Epithelial cell of proximal tubule (primary cell): ENCODE data around the gene CDC37. TPM values are rescaled to one million over a fixed set of nuclear protein-coding genes. Genes with fewer than 3 reads are reported as not detected.
A peak's percentile ranks its signal among the peaks of the same experiment; 100 is the strongest.
"Not testable (repeated sequence)": the region's sequence is repeated elsewhere in the genome, so short reads cannot be mapped to it uniquely, and the experiment has no call there.

Experiments used
- DNase-seq: peaks from one replicate; pipeline ENCODE4 v3.0.0-alpha.2; 2011; ENCODE audit warnings: low read depth
- H3K4me3 ChIP-seq: 2 replicates; pipeline ENCODE4 v1.5.1; 2011; ENCODE audit warnings: low read depth, mild to moderate bottlenecking, low read length
- CTCF ChIP-seq: conservative IDR thresholded peaks from 2 replicates; pipeline ENCODE4 v1.5.1; 2012; ENCODE audit warnings: low read depth, mild to moderate bottlenecking, low read length
- total RNA-seq: library from RNA; depleted of rRNA; stranded (reverse); fragments of >200 nt; gene quantifications from 2 replicates; pipeline ENCODE4 v1.2.3, GENCODE V29; 2015

CDC37 gene
- total RNA-seq, 1 donor from 2014 or later: 155 TPM

DNA sequence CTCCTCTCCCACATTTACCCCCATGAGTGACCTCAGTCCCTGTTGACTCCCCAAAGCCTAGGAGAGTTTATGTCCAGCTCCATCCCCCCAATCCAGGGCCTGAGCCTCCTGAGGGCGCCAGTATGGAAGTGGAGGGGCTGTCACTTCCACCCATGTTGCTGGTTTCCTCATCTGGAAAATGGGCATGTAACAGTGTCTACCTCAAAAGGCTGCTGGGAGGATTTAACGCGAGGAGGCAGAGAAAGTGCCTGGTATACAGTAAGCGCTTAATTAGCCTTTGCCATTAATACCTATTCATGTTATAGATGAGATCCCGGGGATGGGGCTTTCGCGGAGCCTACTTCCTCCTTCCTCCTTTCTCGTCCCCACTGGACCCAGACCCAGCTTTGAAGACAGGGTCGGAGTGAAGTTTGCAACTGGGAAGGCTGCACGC, 23.4 kb downstream of the CDC37 start:
- no peak for DNase-seq
- H3K4me3 ChIP-seq: peak overlapping the region; percentile 90
- no peak for TF ChIP-seq CTCF

DNA sequence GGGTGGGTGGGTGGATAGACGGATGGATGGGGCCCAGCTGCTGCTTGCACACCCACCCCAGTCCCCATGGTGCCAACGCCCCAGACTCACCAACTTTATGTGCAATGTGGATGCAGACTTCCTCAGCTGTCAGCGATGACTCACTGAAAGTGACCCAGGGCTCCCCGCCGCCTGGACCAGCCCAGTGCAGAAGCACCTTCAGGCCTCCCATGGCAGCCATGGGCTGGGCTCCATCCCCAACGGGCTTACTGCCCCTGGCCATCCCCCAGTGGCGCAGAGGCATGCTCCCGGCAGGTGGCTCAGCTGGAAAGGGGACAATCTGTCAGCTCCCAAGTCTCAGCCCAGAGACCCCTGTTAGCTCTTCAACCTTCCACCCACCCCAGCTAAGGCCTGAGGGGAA, 25.2 kb downstream of the CDC37 start:
- DNase-seq: no peak
- TF ChIP-seq CTCF: no peak
- no peak overlapping the region for H3K4me3 ChIP-seq

GRCh38 chr19:10377140-10377640, 26.2 kb downstream of the CDC37 start:
- DNase-seq, H3K4me3 ChIP-seq: not testable (repeated sequence)

GRCh38 chr19:10374931-10375330, 28.4 kb downstream of the CDC37 start:
- H3K4me3 ChIP-seq: no peak overlapping the region
- no peak for TF ChIP-seq CTCF

DNA sequence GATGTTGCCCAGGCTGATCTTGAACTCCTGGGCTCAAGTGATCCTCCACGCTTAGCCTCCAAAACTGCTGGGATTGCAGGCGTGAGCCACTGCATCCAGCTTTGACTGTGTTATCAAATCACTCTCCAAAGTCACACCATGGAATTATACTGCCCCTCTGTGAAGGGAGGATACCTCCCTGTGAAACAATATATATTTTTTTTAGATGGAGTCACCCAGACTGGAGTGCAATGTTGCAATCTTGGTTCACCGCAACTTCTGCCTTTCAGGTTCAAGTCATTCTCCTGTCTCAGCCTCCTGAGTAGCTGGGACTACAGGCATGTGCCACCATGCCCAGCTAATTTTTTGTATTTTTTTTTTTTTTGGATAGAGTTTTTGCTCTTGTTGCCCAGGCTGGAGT, 30.7 kb downstream of the CDC37 start:
- TF ChIP-seq CTCF: no peak
- no peak overlapping the region for H3K4me3 ChIP-seq
- no peak for DNase-seq

More at GRCh38 chr19:10374931-10375330, 28.4 kb downstream of the CDC37 start:
- DNase-seq: no peak

DNA sequence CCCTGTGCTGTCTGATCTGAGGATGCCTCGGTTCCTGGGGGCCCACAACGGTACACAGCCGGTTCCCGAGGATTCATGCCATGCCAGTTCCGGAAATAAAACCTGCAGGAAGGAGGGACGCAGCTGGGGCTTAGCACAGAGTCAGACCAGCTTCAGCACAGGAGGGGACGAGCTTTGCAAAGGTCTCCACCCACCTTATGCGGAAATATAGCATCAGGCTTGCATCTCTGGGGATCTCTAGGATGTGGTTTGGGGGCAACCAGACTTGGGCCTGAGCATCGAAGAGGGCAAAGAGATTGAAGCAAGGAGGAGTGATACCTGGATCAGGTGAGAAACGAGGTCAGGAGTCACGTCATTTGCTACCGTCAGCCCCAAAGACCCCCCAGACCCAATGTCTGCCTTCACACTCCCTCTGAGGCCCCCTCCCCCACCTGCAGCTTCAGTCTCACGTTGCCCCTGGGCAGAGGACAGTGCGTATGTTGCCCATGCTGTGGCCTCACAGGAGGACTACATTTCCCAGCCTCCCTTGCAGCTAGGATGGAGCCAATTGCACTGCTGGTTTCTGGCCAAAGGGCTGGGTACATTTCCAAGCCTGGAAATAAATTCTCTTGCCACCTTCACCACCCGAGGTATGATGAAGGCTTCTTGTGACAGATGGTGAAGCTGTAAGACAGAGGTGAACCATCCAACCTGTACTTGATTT, 35.1 kb downstream of the CDC37 start:
- DNase-seq: no peak
- no peak overlapping the region for H3K4me3 ChIP-seq
- no peak for TF ChIP-seq CTCF

DNA sequence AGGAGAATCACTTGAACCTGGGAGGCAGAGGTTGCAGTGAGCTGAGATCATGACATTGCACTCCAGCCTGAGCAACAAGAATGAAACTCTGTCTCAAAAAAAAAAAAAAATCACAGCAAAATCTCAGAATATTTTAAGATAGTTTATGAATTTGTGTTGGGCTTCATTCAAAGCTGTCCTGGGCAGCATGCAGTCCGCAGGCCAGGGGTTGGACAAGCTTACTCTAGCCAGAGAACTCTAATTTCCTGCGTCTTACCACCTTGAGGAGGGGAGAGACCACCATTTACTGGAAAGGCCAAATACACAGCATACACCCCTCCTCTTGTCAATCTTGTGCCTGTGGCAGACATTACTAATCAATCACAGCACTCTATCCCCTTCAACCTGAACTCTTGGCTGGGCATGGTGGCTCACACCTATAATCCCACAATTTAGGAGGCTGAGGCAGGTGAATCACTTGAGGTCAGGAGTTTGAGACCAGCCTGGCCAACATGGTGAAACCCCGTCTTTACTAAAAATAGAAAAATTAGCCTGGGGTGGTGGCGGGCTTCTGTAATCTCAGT, 36.3 kb downstream of the CDC37 start:
- not testable (repeated sequence) for H3K4me3 ChIP-seq, DNase-seq

GRCh38 chr19:10365518-10365917, 37.8 kb downstream of the CDC37 start:
- DNase-seq: no peak
- no peak for TF ChIP-seq CTCF
- no peak overlapping the region for H3K4me3 ChIP-seq
